ENCODE results near the gene SECTM1. TPM values are rescaled to one million over a fixed set of nuclear protein-coding genes. Genes with fewer than 3 reads are reported as not detected.
A peak's percentile ranks its signal among the peaks of the same experiment; 100 is the strongest.

Gene SECTM1
- total RNA-seq, 6 experiments from 2014 or later: 1.7 to 3.9 (median 2.8) TPM

GRCh38 chr17:82299452-82299851 lies 34.1 kb downstream of the SECTM1 start:
- peaks cover 40% of the 10 kb centered on the region for H3K4me1 Mint-ChIP-seq (ENCODE audit: low read depth)
- no peak overlapping the region; the same call in 1 of the 2 replicates for H3K4me3 Mint-ChIP-seq
- peaks cover 3% of the 10 kb centered on the region for H3K27me3 Mint-ChIP-seq (ENCODE audit: insufficient read depth)
- no peak for DNase-seq
- H3K27ac Mint-ChIP-seq: no peak overlapping the region
- no peaks in the 10 kb centered on the region for H3K36me3 Mint-ChIP-seq (ENCODE audit: low read depth)
- H3K9me3 Mint-ChIP-seq: no peaks in the 10 kb centered on the region
- TF ChIP-seq, protein P1, sequence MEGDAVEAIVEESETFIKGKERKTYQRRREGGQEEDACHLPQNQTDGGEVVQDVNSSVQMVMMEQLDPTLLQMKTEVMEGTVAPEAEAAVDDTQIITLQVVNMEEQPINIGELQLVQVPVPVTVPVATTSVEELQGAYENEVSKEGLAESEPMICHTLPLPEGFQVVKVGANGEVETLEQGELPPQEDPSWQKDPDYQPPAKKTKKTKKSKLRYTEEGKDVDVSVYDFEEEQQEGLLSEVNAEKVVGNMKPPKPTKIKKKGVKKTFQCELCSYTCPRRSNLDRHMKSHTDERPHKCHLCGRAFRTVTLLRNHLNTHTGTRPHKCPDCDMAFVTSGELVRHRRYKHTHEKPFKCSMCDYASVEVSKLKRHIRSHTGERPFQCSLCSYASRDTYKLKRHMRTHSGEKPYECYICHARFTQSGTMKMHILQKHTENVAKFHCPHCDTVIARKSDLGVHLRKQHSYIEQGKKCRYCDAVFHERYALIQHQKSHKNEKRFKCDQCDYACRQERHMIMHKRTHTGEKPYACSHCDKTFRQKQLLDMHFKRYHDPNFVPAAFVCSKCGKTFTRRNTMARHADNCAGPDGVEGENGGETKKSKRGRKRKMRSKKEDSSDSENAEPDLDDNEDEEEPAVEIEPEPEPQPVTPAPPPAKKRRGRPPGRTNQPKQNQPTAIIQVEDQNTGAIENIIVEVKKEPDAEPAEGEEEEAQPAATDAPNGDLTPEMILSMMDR (IDR thresholded peaks at IDR 0.05): no peak

GRCh38 chr17:82298538-82299421 lies 34.8 kb downstream of the SECTM1 start:
- Mint-ChIP-seq H3K27me3 (ENCODE audit: insufficient read depth) (peaks cover 3% of the 10 kb centered on the region), H3K36me3 (ENCODE audit: low read depth) (no peaks in the 10 kb centered on the region), H3K27ac (peak overlapping the region; percentile 99), H3K4me3 (peak overlapping the region; percentile 90), H3K9me3 (no peaks in the 10 kb centered on the region), H3K4me1 (ENCODE audit: low read depth) (peaks cover 45% of the 10 kb centered on the region)
- TF ChIP-seq, protein P1 (IDR thresholded peaks at IDR 0.05): no peak
- no peak for DNase-seq

DNA sequence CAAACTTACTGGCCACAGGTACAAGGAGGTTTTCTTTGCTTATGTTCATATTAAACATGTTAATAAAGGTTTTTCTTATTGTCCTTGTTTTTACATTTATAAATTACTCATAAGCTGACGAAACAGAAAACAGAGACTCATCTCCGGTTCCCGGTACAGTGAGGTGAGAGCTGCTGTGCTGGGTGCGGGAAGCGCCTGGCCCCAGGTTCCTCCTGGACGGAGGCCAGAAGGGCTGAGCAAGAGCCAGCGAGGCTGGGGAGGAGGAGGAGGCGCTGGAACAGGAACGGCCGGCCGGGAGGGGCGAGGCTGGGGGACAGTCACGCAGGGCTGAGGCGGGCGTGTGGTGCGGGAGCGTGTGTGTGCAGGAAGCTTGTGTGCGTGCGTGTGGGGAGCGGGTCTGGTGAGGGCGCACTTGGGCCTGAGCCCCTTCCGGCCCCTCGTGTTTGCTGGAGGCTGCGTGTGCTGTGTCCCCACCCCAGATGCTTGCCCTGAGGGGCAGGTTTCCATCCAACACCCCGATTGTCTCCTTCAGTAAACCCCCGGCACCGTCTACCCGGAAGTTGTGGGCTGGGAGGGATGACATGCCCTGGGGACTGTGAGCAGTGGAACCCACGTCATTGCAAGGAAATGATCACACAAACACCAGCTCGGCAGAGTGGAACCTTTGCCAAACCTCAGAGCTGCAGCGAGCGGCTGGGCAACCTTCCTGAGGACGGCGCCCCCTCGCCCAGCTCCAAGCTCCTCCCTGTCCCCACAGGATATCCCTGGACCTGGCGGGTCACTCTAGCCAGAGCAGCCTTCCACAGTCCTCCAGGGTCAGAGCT lies 35.6 kb downstream of the SECTM1 start:
- Mint-ChIP-seq H3K36me3 (ENCODE audit: low read depth) (no peaks in the 10 kb centered on the region), H3K9me3 (no peaks in the 10 kb centered on the region), H3K27me3 (ENCODE audit: insufficient read depth) (peaks cover 3% of the 10 kb centered on the region), H3K4me1 (ENCODE audit: low read depth) (peaks cover 49% of the 10 kb centered on the region), H3K4me3 (peak overlapping the region; percentile 90), H3K27ac (peak overlapping the region; percentile 99)
- TF ChIP-seq, protein P1 (IDR thresholded peaks at IDR 0.05): peak; percentile 32
- DNase-seq: peak; percentile 89

DNA sequence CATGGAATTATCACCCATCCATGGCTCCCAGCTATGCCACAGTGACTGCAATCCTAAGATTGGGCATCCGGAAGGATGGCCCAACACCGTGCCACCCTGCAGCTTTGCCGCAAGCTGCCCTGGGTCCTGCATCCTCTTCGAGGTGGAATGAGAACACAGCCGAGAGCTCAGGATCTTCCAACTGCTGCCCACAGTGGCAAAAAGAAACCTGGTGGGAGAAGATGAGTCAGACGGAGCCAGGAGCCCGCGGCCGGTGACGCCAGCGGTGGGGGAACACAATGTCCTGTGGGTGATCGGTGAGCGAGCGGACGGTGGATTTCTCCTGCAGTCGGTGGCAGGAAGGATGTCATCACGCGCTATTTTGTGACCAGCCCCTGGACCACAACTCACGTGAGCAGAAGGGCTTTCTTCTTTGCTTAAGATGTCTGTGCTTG lies 36.3 kb downstream of the SECTM1 start:
- peaks cover 49% of the 10 kb centered on the region for H3K4me1 Mint-ChIP-seq (ENCODE audit: low read depth)
- peak overlapping the region; percentile 90 for H3K4me3 Mint-ChIP-seq
- TF ChIP-seq, protein P1 (IDR thresholded peaks at IDR 0.05): no peak
- H3K27ac Mint-ChIP-seq: peak overlapping the region; percentile 99
- no peaks in the 10 kb centered on the region for H3K36me3 Mint-ChIP-seq (ENCODE audit: low read depth)
- no peaks in the 10 kb centered on the region for H3K9me3 Mint-ChIP-seq
- peaks cover 3% of the 10 kb centered on the region for H3K27me3 Mint-ChIP-seq (ENCODE audit: insufficient read depth)
- DNase-seq: peak; percentile 76

DNA sequence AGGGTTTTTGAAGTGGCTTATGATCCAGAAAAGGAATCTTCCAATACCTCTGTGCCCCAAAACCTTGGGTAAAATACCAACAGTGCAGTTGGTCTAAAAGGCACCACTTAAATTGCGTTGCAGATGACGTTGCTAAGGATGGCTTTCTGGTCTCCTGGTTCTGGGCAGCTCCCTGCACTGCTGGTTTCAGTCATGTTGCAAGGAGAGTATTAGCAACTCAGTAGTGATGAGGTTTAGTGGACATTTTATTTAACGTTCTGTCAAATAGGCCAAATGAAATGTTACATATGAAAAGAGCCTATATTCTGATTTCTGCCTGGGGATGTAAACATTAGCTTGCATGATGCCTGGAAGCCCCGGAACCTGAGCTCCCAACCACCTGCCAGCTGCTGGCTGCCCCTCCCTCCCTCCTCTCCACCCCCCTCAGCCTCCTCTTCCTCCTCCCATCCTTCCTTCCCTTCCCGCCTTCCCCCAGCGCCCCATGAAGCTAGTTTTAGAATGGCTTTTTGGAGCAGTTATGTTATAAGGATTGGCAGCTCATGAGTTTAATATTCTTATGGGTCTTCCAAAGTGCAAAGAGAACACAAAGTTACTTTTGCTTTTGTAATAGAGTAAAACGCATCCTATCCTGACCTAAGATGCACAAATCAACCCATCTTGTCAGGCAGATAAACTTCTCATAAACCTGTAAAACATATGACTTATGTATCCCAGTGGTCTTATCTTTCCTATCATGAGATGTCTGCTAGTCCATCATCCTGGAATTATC lies 36.9 kb downstream of the SECTM1 start:
- Mint-ChIP-seq H3K27me3 (ENCODE audit: insufficient read depth) (peaks cover 3% of the 10 kb centered on the region), H3K36me3 (ENCODE audit: low read depth) (no peaks in the 10 kb centered on the region), H3K4me1 (ENCODE audit: low read depth) (peaks cover 49% of the 10 kb centered on the region), H3K27ac (peak overlapping the region; percentile 99), H3K9me3 (no peaks in the 10 kb centered on the region), H3K4me3 (peak overlapping the region; percentile 90)
- no peak for DNase-seq
- TF ChIP-seq, protein P1 (IDR thresholded peaks at IDR 0.05): no peak
